ENCODE measurements around the gene COL4A2.

- no peak for TF ChIP-seq EZH2 (IDR thresholded peaks at IDR 0.05; ENCODE audit: insufficient read depth, poor library complexity, severe bottlenecking)
- no peak for TF ChIP-seq EZH2phosphoT487 (IDR thresholded peaks at IDR 0.05; ENCODE audit: insufficient read depth, low read depth)
Observed at GRCh38 chr13:110327051-110327721, 20.1 kb downstream of the COL4A2 start.
